HG03457 (cell line): ENCODE results near the gene CCNJL.
"Not testable (repeated sequence)": the region's sequence is repeated elsewhere in the genome, so short reads cannot be mapped to it uniquely, and the experiment has no call there.

Source experiments
- ATAC-seq: cut with Tn5 transposase; IDR thresholded peaks from one replicate; pipeline ENCODE4 v1.9.1; 2021; ENCODE audit warnings: moderate number of reproducible peaks; ENCODE audit not compliant: unreplicated experiment

The CCNJL gene

GRCh38 chr5:160312134-160312959 is at the start of gene CCNJL:
Gene CCNJL (minus strand): TSS chr5:160312564. CDS start chr5:160311923, 641 bp downstream.
- ATAC-seq = no peak

GRCh38 chr5:160361624-160362228 is 49.4 kb upstream of the CCNJL start:
- ATAC-seq = no peak

DNA sequence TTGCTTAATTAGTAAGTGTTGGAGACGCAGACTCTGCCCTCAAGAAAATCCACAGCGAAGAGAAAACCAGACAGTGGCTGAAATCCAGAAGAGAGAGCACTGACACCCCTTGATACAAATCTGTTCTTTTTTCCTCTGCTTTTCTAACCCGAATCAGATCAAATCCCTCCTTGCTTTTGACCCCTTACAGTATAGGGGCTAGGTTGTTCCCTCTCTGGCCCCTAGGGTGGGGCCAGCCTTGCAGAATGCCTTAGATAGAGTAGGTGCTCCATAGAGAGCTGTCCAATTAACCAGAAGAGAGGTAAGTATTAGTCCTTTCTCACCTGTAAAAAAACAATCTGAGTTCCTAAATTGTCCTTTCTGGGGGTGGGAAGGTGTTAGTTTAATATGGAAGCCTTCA is 47.9 kb upstream of the CCNJL start:
- no peak for ATAC-seq

DNA sequence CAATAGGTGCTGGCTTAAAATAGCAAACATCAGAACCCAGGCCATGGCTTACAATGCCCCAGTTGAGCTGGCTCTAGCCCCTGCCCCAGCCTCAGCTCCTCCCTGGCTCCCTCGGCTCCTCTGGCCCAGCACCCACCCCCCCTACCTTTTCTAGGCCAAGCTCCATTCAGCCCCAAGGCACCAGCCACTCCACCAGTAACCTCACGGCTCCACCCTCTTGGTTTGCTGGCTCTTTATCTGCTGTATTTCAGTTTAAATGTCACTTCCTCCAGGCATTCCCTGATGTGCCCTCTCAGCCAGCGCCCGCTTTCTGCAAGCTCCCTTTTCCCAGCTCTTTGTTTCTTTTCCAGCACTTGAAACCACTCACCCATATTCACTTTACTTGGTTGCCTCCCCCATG is 47.5 kb upstream of the CCNJL start:
- ATAC-seq = no peak

DNA sequence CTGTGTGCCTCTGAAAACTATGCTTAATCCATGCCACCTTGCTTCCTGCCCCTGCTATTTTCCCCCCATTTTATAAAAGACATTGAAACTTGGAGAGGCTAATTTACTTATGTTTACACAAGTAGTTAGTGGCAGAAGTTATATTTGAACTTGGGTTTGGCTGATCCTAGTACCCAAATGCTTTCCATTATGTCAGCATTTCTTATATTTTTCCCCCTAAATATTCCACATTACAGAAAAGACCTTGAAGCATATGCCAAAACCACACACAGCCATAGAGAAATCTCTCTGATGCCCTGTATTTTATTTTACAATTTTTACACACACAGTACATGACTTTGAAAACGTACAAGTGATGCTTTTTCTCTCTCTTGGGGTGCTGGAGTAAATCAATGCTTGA is 46.9 kb upstream of the CCNJL start:
- ATAC-seq = no peak

- no peak for ATAC-seq
Measured at GRCh38 chr5:160357861-160358411, 45.6 kb upstream of the CCNJL start.

GRCh38 chr5:160357394-160357793 is 45.0 kb upstream of the CCNJL start:
- ATAC-seq = no peak

DNA sequence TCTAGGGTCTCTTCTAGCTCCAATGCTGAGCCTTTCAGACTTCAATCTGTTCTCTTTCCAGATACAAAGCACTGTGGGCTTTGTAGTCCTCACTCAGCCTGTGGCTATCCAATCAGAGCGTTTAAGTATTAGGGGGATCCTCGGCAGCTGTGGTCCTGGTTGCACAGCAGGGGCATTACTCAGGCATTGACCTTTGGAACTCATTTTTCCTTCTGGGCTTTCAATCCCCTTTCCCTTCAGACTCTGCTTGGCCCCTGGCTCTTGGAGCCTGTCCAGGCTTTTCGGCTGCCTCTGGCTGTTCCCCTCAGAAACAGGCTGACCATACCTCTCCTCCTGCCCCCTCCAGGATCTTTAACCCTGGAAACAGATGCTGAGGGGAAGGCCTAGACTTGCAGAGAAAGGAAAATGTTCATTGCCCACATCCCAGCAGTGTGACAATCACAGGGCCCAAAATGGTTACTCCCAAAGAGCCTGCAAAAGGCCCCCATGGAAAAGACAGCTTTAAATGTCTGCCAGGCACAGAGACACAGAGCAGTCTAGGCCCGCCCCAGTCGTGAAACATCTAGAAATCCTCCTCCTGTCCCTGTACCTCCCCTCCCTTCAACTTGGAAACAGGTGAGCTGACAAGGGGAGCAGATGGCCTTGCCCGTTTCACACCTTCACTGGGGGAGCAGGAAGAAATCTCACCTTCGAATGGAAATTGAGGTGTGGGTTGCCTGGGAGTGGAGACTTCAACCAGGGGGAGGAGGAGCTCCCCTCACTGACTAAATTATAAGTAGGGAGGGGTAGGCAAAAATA is 44.4 kb upstream of the CCNJL start:
- no peak for ATAC-seq

- ATAC-seq = no peak
Measured at GRCh38 chr5:160354666-160355065, 42.3 kb upstream of the CCNJL start.

DNA sequence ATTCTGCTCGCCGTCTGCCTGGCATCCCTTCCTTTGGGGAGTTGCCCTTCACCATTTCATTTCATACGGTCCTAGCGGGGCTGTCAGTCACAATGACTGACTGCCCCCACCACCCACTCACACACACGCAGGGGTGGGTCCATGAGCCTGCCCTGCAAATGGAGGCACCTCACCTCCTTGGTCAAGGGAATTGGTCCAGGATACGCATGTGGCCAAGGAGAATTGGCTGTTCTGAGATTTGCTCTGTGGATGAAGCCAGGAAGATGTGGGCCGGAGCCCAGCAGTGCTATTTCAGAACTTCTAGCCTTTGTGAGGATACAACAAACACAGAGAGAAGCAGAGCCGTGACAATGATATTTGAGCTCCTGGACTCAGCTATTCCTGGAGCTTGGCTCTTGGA is 41.0 kb upstream of the CCNJL start:
- ATAC-seq = no peak

DNA sequence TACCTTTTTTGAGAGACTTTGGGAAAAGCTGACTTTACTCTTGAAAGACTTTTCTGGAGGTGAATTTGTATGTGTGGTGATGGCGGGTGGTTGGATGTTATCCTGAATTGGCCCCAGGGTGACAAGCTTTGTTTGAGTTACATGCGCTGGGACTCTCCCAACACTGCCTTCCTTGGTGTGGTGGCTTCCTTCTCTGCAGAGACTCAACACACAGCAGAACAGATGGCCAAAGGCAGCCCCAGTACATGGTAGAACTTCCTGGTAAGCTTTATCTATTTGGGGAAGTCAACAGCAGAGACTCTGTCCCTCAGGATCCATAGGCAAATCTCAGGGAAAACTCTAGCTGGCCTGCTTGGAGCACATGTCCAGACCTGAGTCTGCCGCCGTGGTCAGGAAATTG is 39.9 kb upstream of the CCNJL start:
- ATAC-seq = no peak

DNA sequence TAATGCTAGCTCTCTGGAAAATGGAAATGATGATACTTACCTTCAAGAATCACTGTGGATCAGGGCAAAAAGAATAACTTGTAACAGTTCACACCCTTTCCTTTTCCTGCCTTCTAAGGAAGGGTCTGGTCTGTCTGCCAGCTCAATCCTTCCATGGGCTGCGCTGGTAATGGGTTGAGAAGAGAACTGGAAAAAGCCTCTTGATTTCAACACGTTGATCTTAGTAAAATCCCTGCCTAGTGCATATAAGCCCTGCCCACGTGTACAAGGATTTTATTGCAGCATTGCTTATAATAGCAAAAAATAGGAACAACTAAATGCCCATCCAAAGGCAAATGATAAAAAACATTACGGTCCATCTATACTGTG is 37.6 kb upstream of the CCNJL start:
- no peak for ATAC-seq

DNA sequence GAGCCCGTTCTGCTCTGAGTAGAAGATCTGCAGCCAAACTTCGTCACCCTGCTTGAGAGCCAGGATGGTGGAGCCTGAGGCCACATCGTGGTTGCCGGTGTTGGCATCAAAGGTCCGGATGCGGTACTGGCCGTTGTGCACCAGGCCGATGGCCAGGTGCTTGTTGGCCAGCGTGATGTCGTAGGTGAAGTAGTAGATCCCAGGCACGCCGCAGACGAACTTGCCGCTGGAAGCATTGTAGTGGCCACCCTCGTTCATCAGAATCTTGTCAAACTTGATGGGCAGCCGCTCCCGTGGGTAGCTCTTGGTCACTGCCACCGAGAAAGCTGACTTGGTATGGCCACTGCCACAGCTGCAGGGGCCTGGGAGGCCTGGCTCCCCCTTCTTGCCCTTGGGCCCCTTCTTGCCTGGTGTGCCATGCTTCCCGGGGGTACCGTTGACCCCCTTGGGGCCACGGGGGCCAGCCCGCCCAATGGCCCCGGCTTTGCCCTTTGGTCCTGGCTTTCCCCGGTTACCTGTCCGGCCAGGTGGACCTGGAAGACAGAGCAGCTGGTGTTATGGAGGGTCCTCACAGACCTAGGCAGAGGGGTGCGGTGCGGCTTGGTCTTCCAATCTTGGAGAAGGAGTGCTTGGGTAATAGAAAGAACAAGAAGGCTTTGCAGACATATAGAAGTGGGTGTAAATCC is 37.0 kb upstream of the CCNJL start:
- no peak for ATAC-seq

DNA sequence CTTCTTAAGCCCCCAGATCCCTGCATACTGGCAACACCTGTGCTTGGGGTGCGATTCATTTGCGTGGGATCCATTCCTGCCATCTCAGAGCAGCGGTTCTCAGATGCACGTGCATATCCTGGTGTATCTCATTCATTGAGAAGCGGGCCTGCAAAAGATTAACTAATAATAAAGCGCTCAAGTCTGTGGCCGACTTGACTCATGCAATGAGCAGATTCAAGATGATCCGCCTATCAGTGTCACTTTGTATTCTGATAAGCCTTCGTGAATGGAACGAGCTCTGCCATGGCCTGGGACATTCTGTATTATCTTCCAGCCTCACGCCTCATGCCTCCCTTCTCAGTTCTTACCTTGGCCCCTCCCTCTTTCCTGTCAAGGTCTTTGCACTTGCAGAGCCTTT is 35.7 kb upstream of the CCNJL start:
- no peak for ATAC-seq

- no peak for ATAC-seq
Measured at GRCh38 chr5:160347448-160347847, 35.1 kb upstream of the CCNJL start.

DNA sequence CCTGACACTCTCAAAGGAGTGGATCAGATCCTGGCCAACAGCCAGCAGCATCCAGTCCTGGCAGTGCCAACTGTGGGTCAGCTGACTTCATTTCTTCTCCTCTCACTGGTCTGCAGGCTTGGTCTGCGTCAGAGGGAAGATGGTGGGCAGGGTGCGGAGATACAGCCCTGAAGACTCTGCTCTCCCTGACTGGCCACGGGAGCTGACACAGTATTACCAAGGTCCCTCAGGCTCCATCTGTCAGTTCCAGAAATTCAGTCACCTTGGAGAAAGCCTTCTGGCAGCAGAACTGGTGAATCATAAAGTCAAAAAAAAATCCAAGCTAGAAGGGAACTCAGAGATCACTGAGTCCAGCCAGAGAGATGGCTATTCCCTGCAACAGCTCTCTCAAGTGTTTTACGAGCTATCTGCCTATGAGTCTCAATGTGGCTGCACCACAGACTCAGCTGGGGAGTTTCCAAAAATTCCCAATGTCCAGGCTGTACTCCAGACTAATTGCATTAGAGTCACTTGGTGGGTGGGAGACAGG is 30.1 kb upstream of the CCNJL start:
- ATAC-seq = no peak

DNA sequence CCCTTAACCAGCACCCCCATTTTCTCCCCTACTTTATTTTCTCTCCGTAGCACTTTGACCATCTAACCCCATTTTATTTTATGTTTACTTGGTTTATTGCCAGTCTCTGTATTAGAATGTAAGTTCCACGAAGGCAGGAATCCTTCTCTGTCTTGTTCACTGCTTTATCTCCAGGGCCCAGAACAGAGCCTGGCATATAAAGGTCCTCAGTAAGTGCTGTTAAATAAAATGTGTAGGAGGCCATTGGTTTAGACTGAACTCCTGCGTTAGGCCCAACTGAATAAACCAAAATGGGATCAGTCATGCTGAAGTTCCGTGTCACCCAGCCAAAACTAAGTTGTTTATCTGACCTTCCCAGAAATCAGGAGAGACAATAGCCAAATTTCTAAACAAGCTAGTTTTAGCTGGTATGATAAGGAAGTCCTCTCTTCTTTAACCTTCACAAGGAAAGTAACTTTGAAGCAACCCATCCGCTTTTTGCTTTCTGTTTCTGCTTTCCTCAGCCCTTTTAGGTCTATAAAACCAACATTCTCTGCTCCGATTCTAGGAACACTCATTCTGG is 29.0 kb upstream of the CCNJL start:
- no peak for ATAC-seq

- ATAC-seq = not testable (repeated sequence)
Measured at GRCh38 chr5:160340513-160340912, 28.1 kb upstream of the CCNJL start.

DNA sequence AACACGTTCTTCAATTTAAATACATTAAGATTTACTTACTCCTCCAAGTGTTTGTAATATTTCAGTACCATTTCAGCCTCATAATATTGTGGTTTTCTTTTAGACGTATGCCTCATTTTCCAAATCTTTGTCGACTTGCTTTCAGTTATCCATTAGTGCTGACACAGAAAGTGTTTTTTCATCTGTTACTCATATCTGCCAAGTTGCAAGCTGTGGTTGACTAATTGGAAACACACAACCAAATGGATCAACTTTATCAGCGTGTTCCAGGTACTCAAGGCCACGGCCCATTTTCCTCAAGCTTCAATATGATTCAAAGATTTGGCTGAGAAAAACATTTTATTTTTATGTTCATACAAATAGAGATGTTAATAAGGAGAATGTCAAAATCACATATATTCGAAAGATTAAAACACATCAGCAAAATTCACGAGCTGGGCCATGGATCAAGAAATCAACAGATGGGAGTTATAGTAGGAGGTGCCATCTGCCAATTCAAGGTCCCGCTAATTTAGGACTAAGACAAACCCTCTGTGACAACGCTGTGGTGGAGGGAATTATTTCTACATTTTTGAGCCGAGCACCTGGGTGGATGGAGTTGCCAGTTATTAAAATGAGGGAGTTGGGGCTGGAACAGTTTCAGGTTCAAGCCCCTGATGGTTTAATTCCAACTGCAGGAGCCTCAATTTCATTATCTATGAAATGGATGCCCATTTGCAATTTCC is 27.2 kb upstream of the CCNJL start:
- ATAC-seq = no peak

GRCh38 chr5:160334716-160335115 is 22.4 kb upstream of the CCNJL start:
- ATAC-seq = not testable (repeated sequence)
